Parathyroid adenoma (tissue), 2 donors: ENCODE results near the gene BOK.

ENCODE experiments used
- H2AFZ ChIP-seq: fragments of 300-600 bp; sonication (generic); one replicate; pipeline ENCODE4 v1.7.0; 2017; ENCODE audit warnings: antibody characterized with exemption, mild to moderate bottlenecking
- H3K27ac ChIP-seq: fragments of 300-600 bp; sonication (generic); one replicate; pipeline ENCODE4 v1.7.0; 2017
- H3K27me3 ChIP-seq: fragments of 300-600 bp; sonication (generic); one replicate; pipeline ENCODE4 v1.7.0; 2017; ENCODE audit warnings: low read length; ENCODE audit not compliant: control insufficient read depth, insufficient read depth
- H3K36me3 ChIP-seq: fragments of 300-600 bp; sonication (generic); one replicate; pipeline ENCODE4 v1.7.0; 2017; ENCODE audit warnings: low read length; ENCODE audit not compliant: control insufficient read depth, insufficient read depth
- H3K4me1 ChIP-seq: fragments of 300-600 bp; sonication (generic); one replicate; pipeline ENCODE4 v1.7.0; 2017; ENCODE audit warnings: control low read depth
- H3K4me2 ChIP-seq: fragments of 300-600 bp; sonication (generic); one replicate; pipeline ENCODE4 v1.7.0; 2017; ENCODE audit warnings: low read length
- H3K4me3 ChIP-seq: fragments of 300-600 bp; sonication (generic); one replicate; pipeline ENCODE4 v1.7.0; 2017; ENCODE audit warnings: low read depth, low read length
- H3K79me2 ChIP-seq: fragments of 300-600 bp; sonication (generic); one replicate; pipeline ENCODE4 v1.7.0; 2017; ENCODE audit warnings: control low read depth
- H3K9ac ChIP-seq: fragments of 300-600 bp; sonication (generic); one replicate; pipeline ENCODE4 v1.7.0; 2017; ENCODE audit warnings: mild to moderate bottlenecking
- H3K9me3 ChIP-seq: fragments of 300-600 bp; sonication (generic); one replicate; pipeline ENCODE4 v1.7.0; 2017; ENCODE audit warnings: low read length; ENCODE audit not compliant: control insufficient read depth
- TF ChIP-seq, protein P1 (sequence below): fragments of 300-600 bp; sonication (generic); IDR thresholded peaks from one replicate; pipeline ENCODE4 v1.7.0; 2017; ENCODE audit warnings: antibody characterized with exemption, mild to moderate bottlenecking
- donor health status: primary hyperparathyroidism.

BOK gene

GRCh38 chr2:241562269-241562891 is 3.8 kb downstream of the BOK start:
- no peaks in the 10 kb centered on the region for H3K27me3 ChIP-seq
- TF ChIP-seq, protein P1, sequence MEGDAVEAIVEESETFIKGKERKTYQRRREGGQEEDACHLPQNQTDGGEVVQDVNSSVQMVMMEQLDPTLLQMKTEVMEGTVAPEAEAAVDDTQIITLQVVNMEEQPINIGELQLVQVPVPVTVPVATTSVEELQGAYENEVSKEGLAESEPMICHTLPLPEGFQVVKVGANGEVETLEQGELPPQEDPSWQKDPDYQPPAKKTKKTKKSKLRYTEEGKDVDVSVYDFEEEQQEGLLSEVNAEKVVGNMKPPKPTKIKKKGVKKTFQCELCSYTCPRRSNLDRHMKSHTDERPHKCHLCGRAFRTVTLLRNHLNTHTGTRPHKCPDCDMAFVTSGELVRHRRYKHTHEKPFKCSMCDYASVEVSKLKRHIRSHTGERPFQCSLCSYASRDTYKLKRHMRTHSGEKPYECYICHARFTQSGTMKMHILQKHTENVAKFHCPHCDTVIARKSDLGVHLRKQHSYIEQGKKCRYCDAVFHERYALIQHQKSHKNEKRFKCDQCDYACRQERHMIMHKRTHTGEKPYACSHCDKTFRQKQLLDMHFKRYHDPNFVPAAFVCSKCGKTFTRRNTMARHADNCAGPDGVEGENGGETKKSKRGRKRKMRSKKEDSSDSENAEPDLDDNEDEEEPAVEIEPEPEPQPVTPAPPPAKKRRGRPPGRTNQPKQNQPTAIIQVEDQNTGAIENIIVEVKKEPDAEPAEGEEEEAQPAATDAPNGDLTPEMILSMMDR: no peak
- H3K9me3 ChIP-seq: no peaks in the 10 kb centered on the region
- H3K79me2 ChIP-seq: no peaks in the 10 kb centered on the region
- H3K9ac ChIP-seq: no peak overlapping the region
- H3K27ac ChIP-seq: no peak overlapping the region
- H3K4me2 ChIP-seq: no peak overlapping the region
- H2AFZ ChIP-seq: no peak overlapping the region
- no peaks in the 10 kb centered on the region for H3K36me3 ChIP-seq
- no peak overlapping the region for H3K4me3 ChIP-seq
- H3K4me1 ChIP-seq: no peaks in the 10 kb centered on the region

DNA sequence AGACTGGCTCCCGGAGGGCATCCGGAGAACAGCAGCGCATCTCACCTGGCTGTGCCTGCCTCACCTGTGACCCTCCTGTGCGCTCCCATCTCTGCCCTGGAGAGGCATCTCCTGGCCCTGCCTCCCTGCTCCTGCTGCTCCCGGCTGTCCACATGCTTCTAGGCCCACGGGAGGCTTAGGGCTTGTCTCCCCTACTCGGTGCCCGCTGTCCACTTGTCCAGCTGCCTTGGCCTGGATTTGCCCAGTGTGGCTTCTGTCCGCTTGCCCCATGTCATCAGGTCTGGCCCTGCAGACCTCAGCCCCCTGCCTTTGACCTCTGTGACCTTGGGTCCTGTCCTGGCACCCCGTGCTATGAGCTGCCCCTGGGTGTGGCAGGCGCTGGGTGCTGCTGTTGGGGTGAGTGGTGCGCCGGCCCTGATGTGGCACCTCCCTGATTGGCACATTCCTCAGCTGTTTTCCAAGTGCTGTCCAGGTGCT is 4.5 kb downstream of the BOK start:
- H3K27ac ChIP-seq: no peak overlapping the region

GRCh38 chr2:241563571-241563980 is 5.0 kb downstream of the BOK start:
- Histone ChIP-seq H3K4me3 (no peak overlapping the region), H3K36me3 (no peaks in the 10 kb centered on the region), H3K79me2 (no peaks in the 10 kb centered on the region), H3K4me2 (no peak overlapping the region), H3K27me3 (no peaks in the 10 kb centered on the region), H3K27ac (no peak overlapping the region), H3K4me1 (no peaks in the 10 kb centered on the region), H3K9ac (no peak overlapping the region), H2AFZ (no peak overlapping the region), H3K9me3 (no peaks in the 10 kb centered on the region)
- TF ChIP-seq, protein P1: no peak

More for the DNA sequence above, 4.5 kb downstream of the BOK start:
- H3K79me2 ChIP-seq: no peaks in the 10 kb centered on the region
- H3K4me3 ChIP-seq: no peak overlapping the region
- H3K36me3 ChIP-seq: no peaks in the 10 kb centered on the region
- H3K9ac ChIP-seq: no peak overlapping the region
- TF ChIP-seq, protein P1: no peak
- H3K9me3 ChIP-seq: no peaks in the 10 kb centered on the region
- H3K27me3 ChIP-seq: no peaks in the 10 kb centered on the region
- H3K4me2 ChIP-seq: no peak overlapping the region
- no peak overlapping the region for H2AFZ ChIP-seq
- H3K4me1 ChIP-seq: no peaks in the 10 kb centered on the region

DNA sequence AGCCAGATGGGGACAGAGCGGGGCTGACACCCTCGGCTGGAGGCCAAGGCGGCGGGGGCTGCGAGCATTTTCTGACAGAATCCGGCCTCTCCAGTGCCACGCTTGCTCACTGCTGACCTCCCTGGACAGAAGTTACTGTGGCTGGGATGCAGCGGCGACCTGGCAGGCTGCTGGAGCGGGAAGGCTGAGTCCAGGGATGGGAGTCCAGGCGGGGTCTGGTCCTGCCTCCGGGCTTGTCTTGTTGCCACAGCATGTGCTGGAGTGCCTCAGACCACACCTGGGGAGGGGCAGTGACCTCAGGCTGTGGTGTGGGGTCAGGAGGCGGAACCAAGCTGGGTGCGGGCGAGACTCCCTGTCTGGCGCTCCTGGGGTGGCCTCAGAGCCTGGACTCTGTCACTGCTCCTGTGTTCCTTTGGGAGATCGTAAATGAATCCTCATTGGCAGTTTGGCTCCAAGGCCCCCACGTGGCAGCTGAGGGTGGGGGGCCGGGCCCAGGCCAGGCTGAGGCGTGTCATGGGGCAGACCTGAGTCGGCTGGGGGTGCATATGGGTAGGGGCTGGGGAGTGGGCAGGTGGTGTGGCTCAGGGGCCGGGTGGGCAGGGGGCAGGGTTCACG is 5.5 kb downstream of the BOK start:
- TF ChIP-seq, protein P1: no peak
- Histone ChIP-seq H3K4me1 (no peaks in the 10 kb centered on the region), H3K4me3 (no peak overlapping the region), H3K9me3 (no peaks in the 10 kb centered on the region), H3K4me2 (no peak overlapping the region), H3K9ac (no peak overlapping the region), H3K79me2 (no peaks in the 10 kb centered on the region), H2AFZ (no peak overlapping the region), H3K27me3 (no peaks in the 10 kb centered on the region), H3K36me3 (no peaks in the 10 kb centered on the region), H3K27ac (no peak overlapping the region)
